K562 treated with DMSO at 1 percent for 12 hours (cell line): Measurements from ENCODE around the gene ZNF415. TPM values are rescaled to one million over a fixed set of nuclear protein-coding genes. Genes with fewer than 3 reads are reported as not detected.

Source experiments
- total RNA-seq: library from RNA; unstranded; fragments of 300-600 nt; gene quantifications from 2 replicates; pipeline ENCODE4 v1.2.3, GENCODE V29; 2022; ENCODE audit not compliant: insufficient read depth

ZNF415 gene
- not detected in 2 replicates for total RNA-seq

GRCh38 chr19:53132141-53132991 lies at the start of gene ZNF415:
Gene ZNF415 (minus strand): TSS chr19:53132910. CDS start chr19:53122676, 10,234 bp downstream.

GRCh38 chr19:53103234-53104203 lies 29.2 kb downstream of the ZNF415 start, which contains the start of gene ZNF160:
Gene ZNF160 (minus strand): TSS chr19:53103422. CDS start chr19:53086276, 17,146 bp downstream.

Other genes starting within 250 kb of the ZNF415 start
- 5.2 TPM in 1 of 2 replicates, not detected in the other for gene ZNF320, start 235.3 kb downstream of the ZNF415 start, total RNA-seq
- 2.7 and 8.2 TPM in 2 replicates for gene ZNF888, start 209.5 kb downstream of the ZNF415 start, total RNA-seq
- 4.8 and 6.8 TPM in 2 replicates for gene ZNF816, start 170.0 kb downstream of the ZNF415 start, total RNA-seq
- gene ERVV-1, start 119.0 kb downstream of the ZNF415 start, total RNA-seq: not detected in 2 replicates
- gene ERVV-2, start 88.2 kb downstream of the ZNF415 start, total RNA-seq: 0.84 TPM in 1 of 2 replicates, not detected in the other
- gene ZNF160, start 29.5 kb downstream of the ZNF415 start, total RNA-seq: 2.4 and 14.0 TPM in 2 replicates
- gene ZNF347, start 26.1 kb upstream of the ZNF415 start, total RNA-seq: 0.64 and 4.3 TPM in 2 replicates
- gene ZNF665, start 60.4 kb upstream of the ZNF415 start, total RNA-seq: 1.4 and 5.0 TPM in 2 replicates
- gene ZNF677, start 122.0 kb upstream of the ZNF415 start, total RNA-seq: 0.24 and 2.3 TPM in 2 replicates
- not detected in 2 replicates for gene VN1R2, start 125.4 kb upstream of the ZNF415 start, total RNA-seq
- not detected in 2 replicates for gene VN1R4, start 134.8 kb upstream of the ZNF415 start, total RNA-seq
- 1.1 and 4.4 TPM in 2 replicates for gene ZNF845, start 200.8 kb upstream of the ZNF415 start, total RNA-seq
- 0.44 and 3.2 TPM in 2 replicates for gene ZNF525, start 232.8 kb upstream of the ZNF415 start, total RNA-seq